NCI-H1048 (cell line): ENCODE results near the gene GOLM1.

ENCODE experiments used
- DNase-seq: peaks from one replicate; lab custom pipeline; 2025; lab: John Stamatoyannopoulos, UW

Gene GOLM1

GRCh38 chr9:86045654-86046053 is 53.7 kb downstream of the GOLM1 start:
- no peak for DNase-seq

GRCh38 chr9:86043999-86044398 is 55.4 kb downstream of the GOLM1 start:
- DNase-seq, result no peak

DNA sequence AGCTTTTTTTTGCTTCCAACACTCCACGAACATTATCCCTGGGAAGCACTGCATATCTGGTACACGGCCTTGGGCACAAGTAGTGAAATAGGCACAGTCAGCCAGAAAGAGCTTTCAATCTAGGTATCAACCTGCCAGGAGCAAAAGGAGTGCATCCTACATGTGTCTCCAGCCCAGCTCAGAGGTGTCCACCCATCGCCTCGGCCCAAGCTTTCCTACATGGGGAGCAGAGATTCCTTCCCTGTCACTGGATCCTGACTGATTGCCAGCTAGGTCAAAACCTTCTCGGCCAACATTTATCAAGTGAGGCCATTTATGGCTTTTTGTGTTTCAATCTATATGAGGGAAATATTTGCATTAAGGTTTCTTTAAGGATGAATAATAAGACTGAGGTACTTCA is 55.8 kb downstream of the GOLM1 start:
- DNase-seq, result no peak

DNA sequence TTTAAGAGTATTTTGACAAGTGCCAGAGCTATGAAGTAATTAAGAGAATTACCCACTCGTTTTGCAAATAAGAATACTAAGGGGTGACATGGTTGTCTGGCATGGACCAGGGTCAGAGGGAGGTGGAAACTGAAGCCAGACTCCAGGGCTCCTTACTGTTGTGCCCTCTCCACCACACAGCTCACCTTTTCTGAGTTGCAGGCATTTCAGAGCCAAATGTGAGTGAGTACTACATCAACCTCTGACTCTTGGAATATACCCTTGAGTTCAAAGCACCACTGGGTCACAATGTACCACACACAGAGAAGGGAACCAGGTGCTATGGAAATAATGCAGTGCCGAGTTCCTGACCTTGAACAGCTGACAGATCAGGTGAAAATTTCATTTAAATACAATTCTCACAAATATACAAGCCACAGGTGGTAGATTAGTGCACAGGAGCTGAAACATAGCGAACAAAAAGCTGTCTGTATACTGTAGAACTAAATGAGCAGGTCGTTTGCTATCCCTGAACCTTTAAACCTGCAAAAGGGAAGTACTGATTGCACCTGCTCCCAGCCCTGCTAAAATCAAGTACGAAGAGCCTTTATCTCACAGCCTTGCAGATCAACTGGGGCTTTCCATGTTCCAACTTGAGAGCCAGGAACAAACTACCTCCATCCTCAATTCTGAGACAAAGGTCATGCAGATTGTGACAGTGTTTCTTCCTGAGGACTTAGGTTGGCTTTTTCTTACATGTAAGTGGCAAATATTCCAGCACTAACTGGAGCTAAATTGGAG is 57.0 kb downstream of the GOLM1 start:
- no peak for DNase-seq

- DNase-seq, result no peak
These were observed 58.0 kb downstream of the GOLM1 start for GRCh38 chr9:86041311-86041741.

- DNase-seq, result no peak
These were observed 58.5 kb downstream of the GOLM1 start for GRCh38 chr9:86040861-86041155.

DNA sequence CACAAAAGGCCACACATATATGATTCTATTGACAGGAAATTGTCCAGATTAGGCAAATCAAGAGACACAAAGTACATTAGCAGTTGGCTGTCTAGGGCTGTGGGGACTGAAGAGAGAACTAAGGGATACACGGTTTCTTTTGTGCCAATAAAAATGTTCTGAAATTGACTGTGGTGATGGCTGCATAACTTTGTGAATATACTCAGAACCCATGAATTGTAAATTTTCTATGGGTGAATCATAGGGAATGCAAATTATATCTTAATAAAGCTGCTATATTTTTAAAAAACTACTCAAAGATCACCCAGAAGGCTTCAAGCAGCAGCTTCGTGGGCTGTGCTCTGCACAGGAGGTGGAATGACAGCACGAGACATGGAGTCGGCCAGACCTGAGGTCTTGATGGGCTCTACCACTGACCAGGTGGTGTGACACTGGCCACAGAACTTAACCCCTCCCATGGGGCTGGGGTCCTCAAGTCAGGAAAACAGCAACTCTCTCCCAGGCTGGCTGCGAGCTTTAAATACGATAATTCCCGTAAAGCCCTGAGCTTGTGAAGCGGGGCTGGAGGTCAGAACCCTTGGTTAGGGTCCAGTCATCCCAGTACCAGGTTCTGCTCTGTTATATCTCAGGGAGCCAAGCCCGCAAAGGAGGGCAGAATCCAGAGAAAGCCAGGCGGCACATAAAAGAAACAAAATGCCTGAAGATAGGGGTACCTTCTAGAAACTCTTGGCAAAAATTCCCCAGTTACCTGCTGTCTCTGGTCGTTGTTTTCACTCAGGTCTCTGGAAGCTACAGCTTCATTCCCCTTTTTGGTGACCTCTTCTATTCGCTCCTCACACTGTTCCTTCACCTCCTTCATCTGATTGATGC is 59.1 kb downstream of the GOLM1 start:
- no peak for DNase-seq

DNA sequence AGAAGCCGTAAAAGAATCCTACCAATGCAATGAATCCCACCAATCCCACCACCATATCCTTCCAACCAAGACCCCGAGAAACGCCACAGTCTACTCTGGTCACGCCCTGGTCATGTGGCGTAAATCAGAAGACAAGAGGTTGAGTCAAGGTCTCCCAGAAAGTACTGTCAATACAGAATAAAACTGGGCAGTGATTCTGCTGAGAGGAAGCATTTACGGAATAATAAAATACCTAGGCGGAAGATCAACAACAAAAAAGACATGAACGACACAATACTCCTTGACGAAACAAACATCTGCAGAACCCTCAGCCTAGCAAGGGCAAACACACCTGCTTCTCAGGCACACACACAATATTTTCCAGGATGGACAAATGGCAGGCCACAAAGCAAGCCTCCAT is 62.8 kb downstream of the GOLM1 start:
- DNase-seq, result no peak

DNA sequence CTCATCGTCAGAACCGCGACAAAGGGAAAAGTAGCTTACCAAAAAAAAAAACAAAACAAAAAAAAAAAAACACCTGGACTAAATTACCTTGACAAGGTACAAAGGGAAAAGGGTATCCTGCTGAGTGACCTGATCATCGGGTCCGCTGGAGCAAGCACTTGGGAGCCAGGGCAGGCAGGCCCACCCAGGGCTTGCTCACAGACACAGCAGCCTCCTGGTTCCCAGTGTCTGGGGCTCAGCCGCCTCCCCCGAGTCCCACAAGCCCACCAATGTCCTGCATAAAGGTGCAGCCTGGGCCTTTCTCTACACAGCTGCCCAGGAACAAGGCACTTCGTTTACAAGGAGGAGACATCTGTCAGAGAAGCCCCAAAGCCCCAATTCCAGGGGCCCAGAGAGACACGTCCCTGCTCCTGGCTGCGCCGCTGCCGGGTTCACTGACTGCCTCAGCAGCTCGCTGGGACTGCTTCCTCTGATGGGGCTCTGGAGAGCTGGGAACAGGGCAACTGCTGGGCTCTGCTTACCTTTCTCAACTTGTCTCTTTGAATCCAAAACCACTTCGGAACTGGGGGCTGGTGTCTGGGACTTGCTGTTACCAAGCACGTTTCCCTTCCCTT is 63.4 kb downstream of the GOLM1 start:
- DNase-seq, result no peak

DNA sequence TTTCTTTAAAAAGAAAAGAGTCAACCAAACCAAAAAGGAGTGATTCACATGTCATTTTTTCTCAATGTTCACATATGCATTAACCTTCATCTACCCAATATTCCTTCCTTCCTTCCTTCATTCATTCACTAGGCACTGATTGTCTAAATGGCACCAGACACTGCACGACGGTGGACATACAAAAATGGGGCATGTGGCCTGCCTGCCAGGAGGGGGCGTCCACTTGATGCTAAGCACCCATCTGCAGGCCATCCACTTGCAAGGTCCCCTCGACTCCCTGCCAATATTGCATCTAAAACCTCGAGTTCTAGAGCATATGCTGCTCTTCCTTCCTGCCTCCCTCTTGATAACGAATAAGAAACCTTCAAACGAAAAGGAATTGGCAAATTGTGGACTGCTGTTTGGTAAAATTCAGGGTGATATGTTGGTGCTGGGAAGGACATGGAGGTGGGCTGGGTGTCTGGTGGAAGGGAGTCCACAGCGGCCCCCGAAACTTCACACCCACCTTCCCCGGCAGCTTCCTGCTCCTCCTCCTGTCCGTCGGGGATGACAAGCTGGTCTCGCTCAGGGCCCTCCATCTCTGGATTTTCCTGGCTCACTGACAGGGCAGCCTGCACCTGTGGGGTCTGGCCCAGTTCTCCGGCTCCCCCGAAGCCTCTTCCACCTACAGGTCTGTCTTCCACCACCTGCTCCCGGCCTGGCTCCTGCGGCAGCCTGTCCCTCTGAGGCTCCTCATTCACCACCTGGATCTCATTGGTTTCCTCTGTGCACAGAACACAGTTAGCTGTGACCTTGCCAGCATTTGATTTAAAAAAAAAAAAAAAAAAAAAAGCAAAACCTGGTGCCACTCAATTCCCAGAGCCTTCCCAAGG is 64.3 kb downstream of the GOLM1 start:
- peak; percentile 2 for DNase-seq

GRCh38 chr9:86027767-86028166 is 71.6 kb downstream of the GOLM1 start:
- no peak for DNase-seq

DNA sequence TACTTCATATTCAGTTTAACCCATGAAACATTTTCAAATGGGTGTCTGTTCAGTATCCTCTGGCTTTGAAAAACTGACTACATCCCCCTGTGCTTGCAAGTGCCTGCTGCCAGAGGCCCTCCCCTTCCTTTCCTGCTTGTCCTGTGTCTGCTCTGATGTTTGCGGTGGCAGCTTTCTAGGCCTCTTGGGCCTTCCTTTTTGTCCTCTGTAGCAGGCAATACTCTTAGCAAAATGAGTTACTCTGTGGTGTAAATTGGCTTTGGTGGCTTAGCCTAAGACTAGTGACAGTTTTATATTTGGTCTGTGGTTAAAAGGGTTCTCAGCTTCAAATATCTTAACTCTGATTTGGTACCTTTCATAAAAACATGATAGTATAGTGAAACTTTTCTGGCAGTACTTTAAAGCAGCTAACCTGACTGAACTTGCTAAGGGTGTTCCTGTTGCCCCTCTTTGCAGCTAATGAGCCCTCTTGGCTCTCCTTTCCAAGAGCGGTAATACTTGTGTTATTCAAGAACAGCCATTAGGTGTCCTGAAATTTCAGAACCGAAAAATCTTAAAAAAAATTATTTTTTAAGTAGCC is 76.6 kb downstream of the GOLM1 start:
- DNase-seq, result no peak

- DNase-seq, result no peak
These were observed 78.2 kb downstream of the GOLM1 start for GRCh38 chr9:86021166-86021565.

DNA sequence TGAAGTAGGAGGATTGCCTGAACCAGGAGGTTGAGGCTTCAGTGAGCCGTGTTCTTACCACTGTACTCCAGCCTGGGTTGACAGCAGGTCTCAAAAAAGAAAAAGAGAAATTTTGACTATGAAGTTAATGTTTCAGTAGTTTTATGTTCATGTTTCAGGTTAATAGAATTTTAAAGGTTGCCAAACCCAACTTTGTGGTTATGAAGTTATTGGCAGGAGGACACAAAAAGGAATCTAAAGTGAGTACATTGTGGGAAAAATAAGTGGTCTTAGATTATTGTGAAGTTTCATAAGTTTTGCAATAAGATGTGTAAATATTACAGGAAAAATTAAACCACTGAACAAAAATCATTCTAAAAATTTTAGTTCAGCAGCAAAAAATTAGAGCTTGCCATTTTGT is 78.6 kb downstream of the GOLM1 start:
- DNase-seq, result no peak

- DNase-seq, result no peak
These were observed 90.2 kb downstream of the GOLM1 start for GRCh38 chr9:86009133-86009532.

DNA sequence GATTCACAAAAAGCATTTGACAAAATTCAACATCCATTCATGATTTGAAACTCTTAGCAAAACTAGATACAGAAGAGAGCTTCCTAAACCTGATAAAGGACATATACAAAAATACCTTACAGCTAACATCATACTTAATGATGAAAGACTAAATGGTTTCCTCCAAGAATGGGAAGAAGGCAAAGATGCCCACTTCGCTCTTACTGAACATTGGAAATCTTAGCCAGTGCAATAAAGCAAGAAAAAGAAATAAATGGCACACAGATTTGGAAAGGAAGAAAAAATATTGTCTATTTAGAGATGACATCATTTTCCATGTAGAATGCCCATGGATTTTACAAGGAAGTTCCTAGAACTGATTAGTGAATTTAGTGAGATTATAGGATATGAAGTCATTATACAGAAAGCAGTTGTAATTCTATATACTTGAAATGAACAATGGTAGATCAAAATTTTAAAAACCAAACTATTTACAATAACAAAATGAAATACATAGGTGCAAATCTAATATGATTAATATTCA is 94.0 kb downstream of the GOLM1 start:
- no peak for DNase-seq

DNA sequence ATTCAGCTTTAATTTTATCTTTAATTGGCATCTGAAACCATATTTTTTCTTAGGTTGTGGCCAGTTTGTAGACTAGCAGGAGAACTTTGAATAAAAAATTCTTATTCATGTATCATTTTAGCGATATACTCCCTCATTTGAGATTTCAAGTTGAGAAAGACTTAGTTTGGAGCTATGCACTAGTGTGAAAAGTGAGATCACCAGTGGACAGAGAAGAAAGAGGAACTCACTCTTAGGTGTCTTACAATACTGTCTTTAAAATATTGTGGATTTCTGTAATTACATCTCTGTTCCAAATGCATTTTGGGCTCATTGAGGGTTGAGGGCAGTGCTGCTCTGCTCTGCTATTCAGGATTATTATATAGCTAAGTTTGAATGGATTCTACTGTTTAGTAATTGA is 103.8 kb downstream of the GOLM1 start:
- no peak for DNase-seq

GRCh38 chr9:85995097-85995496 is 104.3 kb downstream of the GOLM1 start:
- no peak for DNase-seq

GRCh38 chr9:85994191-85994590 is 105.2 kb downstream of the GOLM1 start:
- DNase-seq, result no peak

DNA sequence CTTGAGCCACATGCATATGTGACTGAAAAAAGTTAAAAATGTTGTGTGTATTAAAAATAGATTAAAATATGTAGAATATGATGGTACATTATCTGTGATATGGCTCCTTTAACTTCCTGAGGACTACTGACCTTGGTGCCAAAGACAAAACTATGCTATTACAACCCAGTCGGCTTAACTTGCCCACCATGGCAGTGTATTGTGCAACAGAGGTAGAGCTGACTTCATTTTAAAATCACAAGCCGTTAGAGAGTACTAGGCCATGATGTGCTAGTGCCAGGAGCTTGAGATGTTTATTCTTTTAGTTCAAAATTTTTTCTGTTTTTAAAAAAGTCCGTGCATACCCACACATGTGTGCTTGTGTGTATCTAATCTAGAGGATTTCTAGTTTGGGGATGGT is 112.1 kb downstream of the GOLM1 start:
- no peak for DNase-seq

DNA sequence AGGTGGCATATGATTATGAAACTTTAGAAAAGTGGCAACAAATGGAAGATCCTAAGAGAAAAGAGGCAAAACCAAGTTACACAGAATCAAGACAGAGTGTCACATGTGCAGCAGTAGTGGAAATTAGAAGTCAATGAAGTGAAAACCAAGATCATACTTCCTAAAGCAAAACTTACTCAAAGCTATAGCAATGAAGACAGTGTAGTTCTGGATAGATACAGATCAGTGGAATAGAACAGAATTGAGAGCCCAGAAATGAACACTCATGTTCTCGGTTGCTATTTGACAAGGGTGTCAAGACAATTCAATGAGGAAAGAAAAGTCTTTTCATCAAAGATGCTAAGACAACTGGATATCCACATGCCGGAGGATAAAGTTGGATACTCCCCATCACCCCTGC is 114.9 kb downstream of the GOLM1 start:
- DNase-seq, result no peak

DNA sequence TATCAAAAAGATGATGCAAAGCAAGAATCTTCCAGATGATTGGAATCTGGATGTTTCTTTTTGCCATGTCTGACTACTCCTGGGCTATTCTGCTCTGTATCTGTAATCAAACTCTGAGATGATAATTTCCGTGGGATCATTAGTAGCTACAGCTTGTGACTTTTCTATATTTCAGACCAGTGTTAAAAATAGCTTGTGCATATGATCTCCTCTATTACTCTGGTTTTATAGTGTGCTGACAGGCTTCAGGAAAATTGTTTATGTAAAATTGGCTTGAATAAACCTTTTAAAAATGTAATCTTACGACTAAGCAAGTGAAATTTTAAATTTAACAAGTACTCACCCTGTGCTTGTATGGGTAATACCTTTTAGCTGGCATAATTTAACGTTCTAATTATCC is 118.0 kb downstream of the GOLM1 start:
- no peak for DNase-seq
